ENCODE measurements around the gene FLNC. TPM values are rescaled to one million over a fixed set of nuclear protein-coding genes. Genes with fewer than 3 reads are reported as not detected.

The FLNC gene
- total and polyA plus RNA-seq, 9 of the 15 experiments (the other 6 are each of a cell fraction or from before 2014, with no cell fraction given) = 0.90 to 155 (median 28.8) TPM

GRCh38 chr7:128783143-128783861 is 46.9 kb upstream of the FLNC start (continued):
- TF ChIP-seq RBFOX2 (IDR thresholded peaks at IDR 0.05; ENCODE audit: low read depth, low read length) = peak; percentile 55
- TF ChIP-seq DPF2 (IDR thresholded peaks at IDR 0.05) = peak; percentile 63; the same call in 1 of the 2 replicates
- TF ChIP-seq PHF21A (IDR thresholded peaks at IDR 0.05; ENCODE audit: borderline replicate concordance, low read depth) = peak; percentile 92
- TF ChIP-seq HNRNPK (IDR thresholded peaks at IDR 0.05; ENCODE audit: low read depth, low read length, poor library complexity, severe bottlenecking) = no peak
- peak; percentile 71; the same call in 1 of the 2 replicates for TF ChIP-seq ZNF174 (CRISPR knock-in tag; IDR thresholded peaks at IDR 0.05)
- TF ChIP-seq NR4A1 (CRISPR knock-in tag; IDR thresholded peaks at IDR 0.05) = 0 out of 2 replicates have a peak, but pooled peaks have one; percentile 50
- TF ChIP-seq NR4A1 (tag; IDR thresholded peaks at IDR 0.05) = no peak
- peak; percentile 81; the same call in 1 of the 2 replicates for TF ChIP-seq MYNN (IDR thresholded peaks at IDR 0.05)
- no peak for TF ChIP-seq MYNN (CRISPR knock-in tag; IDR thresholded peaks at IDR 0.05)
- TF ChIP-seq HIVEP1 (CRISPR knock-in tag; IDR thresholded peaks at IDR 0.05) = peak; percentile 2; the same call in 1 of the 2 replicates
- TF ChIP-seq, protein P1, sequence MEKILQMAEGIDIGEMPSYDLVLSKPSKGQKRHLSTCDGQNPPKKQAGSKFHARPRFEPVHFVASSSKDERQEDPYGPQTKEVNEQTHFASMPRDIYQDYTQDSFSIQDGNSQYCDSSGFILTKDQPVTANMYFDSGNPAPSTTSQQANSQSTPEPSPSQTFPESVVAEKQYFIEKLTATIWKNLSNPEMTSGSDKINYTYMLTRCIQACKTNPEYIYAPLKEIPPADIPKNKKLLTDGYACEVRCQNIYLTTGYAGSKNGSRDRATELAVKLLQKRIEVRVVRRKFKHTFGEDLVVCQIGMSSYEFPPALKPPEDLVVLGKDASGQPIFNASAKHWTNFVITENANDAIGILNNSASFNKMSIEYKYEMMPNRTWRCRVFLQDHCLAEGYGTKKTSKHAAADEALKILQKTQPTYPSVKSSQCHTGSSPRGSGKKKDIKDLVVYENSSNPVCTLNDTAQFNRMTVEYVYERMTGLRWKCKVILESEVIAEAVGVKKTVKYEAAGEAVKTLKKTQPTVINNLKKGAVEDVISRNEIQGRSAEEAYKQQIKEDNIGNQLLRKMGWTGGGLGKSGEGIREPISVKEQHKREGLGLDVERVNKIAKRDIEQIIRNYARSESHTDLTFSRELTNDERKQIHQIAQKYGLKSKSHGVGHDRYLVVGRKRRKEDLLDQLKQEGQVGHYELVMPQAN (IDR thresholded peaks at IDR 0.05; ENCODE audit: borderline replicate concordance) = peak; percentile 15; the same call in 1 of the 2 replicates
- TF ChIP-seq LARP7 (IDR thresholded peaks at IDR 0.05) = peak; percentile 15; the same call in 1 of the 2 replicates
- TF ChIP-seq, protein P2, sequence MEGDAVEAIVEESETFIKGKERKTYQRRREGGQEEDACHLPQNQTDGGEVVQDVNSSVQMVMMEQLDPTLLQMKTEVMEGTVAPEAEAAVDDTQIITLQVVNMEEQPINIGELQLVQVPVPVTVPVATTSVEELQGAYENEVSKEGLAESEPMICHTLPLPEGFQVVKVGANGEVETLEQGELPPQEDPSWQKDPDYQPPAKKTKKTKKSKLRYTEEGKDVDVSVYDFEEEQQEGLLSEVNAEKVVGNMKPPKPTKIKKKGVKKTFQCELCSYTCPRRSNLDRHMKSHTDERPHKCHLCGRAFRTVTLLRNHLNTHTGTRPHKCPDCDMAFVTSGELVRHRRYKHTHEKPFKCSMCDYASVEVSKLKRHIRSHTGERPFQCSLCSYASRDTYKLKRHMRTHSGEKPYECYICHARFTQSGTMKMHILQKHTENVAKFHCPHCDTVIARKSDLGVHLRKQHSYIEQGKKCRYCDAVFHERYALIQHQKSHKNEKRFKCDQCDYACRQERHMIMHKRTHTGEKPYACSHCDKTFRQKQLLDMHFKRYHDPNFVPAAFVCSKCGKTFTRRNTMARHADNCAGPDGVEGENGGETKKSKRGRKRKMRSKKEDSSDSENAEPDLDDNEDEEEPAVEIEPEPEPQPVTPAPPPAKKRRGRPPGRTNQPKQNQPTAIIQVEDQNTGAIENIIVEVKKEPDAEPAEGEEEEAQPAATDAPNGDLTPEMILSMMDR (IDR thresholded peaks at IDR 0.05 in 2 of 3, conservative IDR thresholded peaks at IDR 0.05 in 1 of 3; ENCODE audit: insufficient read depth in 2 of 3, low read depth in 1 of 3, low read length in 3 of 3) = peak in 2 of 3 experiments; percentile 2 to 17; a peak in 1 of 6 replicates
- TF ChIP-seq BRD4 (IDR thresholded peaks at IDR 0.05) = peak; percentile 98
- peak; percentile 57 for TF ChIP-seq TAF1 (IDR thresholded peaks at IDR 0.05; ENCODE audit: control insufficient read depth, extremely low read depth, insufficient read depth, low read length, severe bottlenecking)
- peak; percentile 98 for TF ChIP-seq CREB3L1 (IDR thresholded peaks at IDR 0.05; ENCODE audit: borderline replicate concordance, low read depth)
- TF ChIP-seq MLX (CRISPR knock-in tag; conservative IDR thresholded peaks at IDR 0.05) = 0 out of 4 replicates have a peak, but pooled peaks of 1 of the 2 experiments have one; percentile 9
- peak; percentile 72; the same call in 1 of the 2 replicates for TF ChIP-seq ZBTB17 (CRISPR knock-in tag; IDR thresholded peaks at IDR 0.05)
- peak; percentile 25 for TF ChIP-seq KDM5B (IDR thresholded peaks at IDR 0.05; ENCODE audit: insufficient replicate concordance, low read depth, low read length)
- peak in 1 of 3 experiments; percentile 33 for TF ChIP-seq YY1 (IDR thresholded peaks at IDR 0.05; ENCODE audit: borderline replicate concordance in 1 of 3, control insufficient read depth in 1 of 3, extremely low read depth in 1 of 3, insufficient read depth in 3 of 3, insufficient read length in 1 of 3, insufficient replicate concordance in 2 of 3, low read depth in 1 of 3, low read length in 2 of 3)
